ENCODE results near the gene FAM186B. TPM values are rescaled to one million over a fixed set of nuclear protein-coding genes. Genes with fewer than 3 reads are reported as not detected.

FAM186B gene
- total RNA-seq, 1 experiment from 2014 or later: 0.42 TPM

- no peak overlapping the region for H2AFZ ChIP-seq (ENCODE audit: low read depth, low read length, poor library complexity, severe bottlenecking)
- no peaks in the 10 kb centered on the region for H4K20me1 ChIP-seq (ENCODE audit: insufficient read depth)
- no peak for TF ChIP-seq RAD21 (IDR thresholded peaks at IDR 0.05; ENCODE audit: low read depth)
- no peak for TF ChIP-seq CTCF (IDR thresholded peaks at IDR 0.05 in 2 of 3, conservative IDR thresholded peaks at IDR 0.05 in 1 of 3; ENCODE audit: borderline replicate concordance in 1 of 3, insufficient read depth in 1 of 3, low read depth in 2 of 3, low read length in 2 of 3)
- TF ChIP-seq SRF (IDR thresholded peaks at IDR 0.05; ENCODE audit: low read depth): no peak
- TF ChIP-seq CEBPB (IDR thresholded peaks at IDR 0.05; ENCODE audit: low read depth): no peak
- TF ChIP-seq EGR1 (IDR thresholded peaks at IDR 0.05; ENCODE audit: low read depth): no peak
- TF ChIP-seq, protein P1, sequence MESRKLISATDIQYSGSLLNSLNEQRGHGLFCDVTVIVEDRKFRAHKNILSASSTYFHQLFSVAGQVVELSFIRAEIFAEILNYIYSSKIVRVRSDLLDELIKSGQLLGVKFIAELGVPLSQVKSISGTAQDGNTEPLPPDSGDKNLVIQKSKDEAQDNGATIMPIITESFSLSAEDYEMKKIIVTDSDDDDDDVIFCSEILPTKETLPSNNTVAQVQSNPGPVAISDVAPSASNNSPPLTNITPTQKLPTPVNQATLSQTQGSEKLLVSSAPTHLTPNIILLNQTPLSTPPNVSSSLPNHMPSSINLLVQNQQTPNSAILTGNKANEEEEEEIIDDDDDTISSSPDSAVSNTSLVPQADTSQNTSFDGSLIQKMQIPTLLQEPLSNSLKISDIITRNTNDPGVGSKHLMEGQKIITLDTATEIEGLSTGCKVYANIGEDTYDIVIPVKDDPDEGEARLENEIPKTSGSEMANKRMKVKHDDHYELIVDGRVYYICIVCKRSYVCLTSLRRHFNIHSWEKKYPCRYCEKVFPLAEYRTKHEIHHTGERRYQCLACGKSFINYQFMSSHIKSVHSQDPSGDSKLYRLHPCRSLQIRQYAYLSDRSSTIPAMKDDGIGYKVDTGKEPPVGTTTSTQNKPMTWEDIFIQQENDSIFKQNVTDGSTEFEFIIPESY (IDR thresholded peaks at IDR 0.05; ENCODE audit: extremely low read depth, insufficient replicate concordance, low read length): no peak
- TF ChIP-seq YY1 (IDR thresholded peaks at IDR 0.05; ENCODE audit: extremely low read depth, insufficient replicate concordance, low read depth, low read length): no peak
- DNase-seq (ENCODE audit: low read depth, low spot score) (no peak), ATAC-seq (no peak)
- H3K36me3 ChIP-seq (ENCODE audit: control insufficient read depth in 1 of 2, insufficient read depth in 2 of 2, low read length in 2 of 2): peaks cover 0 to 7% of the 10 kb centered on the region in 2 experiments; a peak in 2 of 4 replicates
- no peak overlapping the region for H3K4me3 ChIP-seq (replicated peaks in 1 of 2; ENCODE audit: low read depth in 1 of 2, low read length in 2 of 2)
- H3K9me2 ChIP-seq (ENCODE audit: insufficient read depth): no peaks in the 10 kb centered on the region
- no peaks in the 10 kb centered on the region for H3K27me3 ChIP-seq (ENCODE audit: insufficient read depth, low read length)
- H3K4me2 ChIP-seq (ENCODE audit: low read length): no peak overlapping the region
- BruUV-seq (replicated peaks): no TSS peak
- intact Hi-C loops (cut with micrococcal nuclease): no loop called here
- H3K79me2 ChIP-seq (ENCODE audit: insufficient read depth, low read length): peaks cover 16% of the 10 kb centered on the region
- ChIA-PET RAD21 (ENCODE audit: low non-redundant PET in 1 of 2, low total read pairs in 2 of 2, uncharacterized antibody in 2 of 2, unreplicated experiment in 2 of 2) (no interaction called here), CTCF (no interaction called here), POLR2A (no interaction called here)
- H3K9ac ChIP-seq (ENCODE audit: low read length): no peak overlapping the region
- peak overlapping the region; percentile 83; the same call in 1 of the 2 replicates for H3K27ac ChIP-seq (ENCODE audit: low read depth, low read length)
- no peaks in the 10 kb centered on the region for H3K9me3 ChIP-seq (ENCODE audit: control insufficient read depth in 1 of 2, insufficient read depth in 1 of 2, low read depth in 1 of 2, low read length in 2 of 2)
- H3K4me1 ChIP-seq (ENCODE audit: control insufficient read depth in 1 of 2, insufficient read depth in 2 of 2, low read length in 2 of 2): peaks cover 30 to 40% of the 10 kb centered on the region in 2 experiments
Observed at GRCh38 chr12:49541140-49541861, 64.1 kb downstream of the FAM186B start.
